PC-9 (cell line): Measurements from ENCODE around the gene FBXW10. TPM values are rescaled to one million over a fixed set of nuclear protein-coding genes. Genes with fewer than 3 reads are reported as not detected.
"Not testable (repeated sequence)": the region's sequence is repeated elsewhere in the genome, so short reads cannot be mapped to it uniquely, and the experiment has no call there.

Experiments
- BruUV-seq: library from RNA; stranded (reverse); fragments of 400-500 nt; replicated peaks from 2 replicates; lab custom pipeline; 2021; lab: Mats Ljungman, UMichigan
- CTCF ChIA-PET: fragments of 300-600 bp; sonication (Branson Sonifier 250); formaldehyde crosslinking; loops from one replicate; lab custom pipeline; 2022; ENCODE audit warnings: antibody characterized with exemption; lab: Charles Lee
- POLR2A ChIA-PET: fragments of 300-600 bp; sonication (Branson Sonifier 250); formaldehyde crosslinking; loops from one replicate; lab custom pipeline; 2022; ENCODE audit warnings: antibody characterized with exemption; ENCODE audit not compliant: unreplicated experiment; lab: Charles Lee
- DNase-seq, 2 experiments: peaks; one replicate each; pipeline versions ENCODE4 v3.0.0 to v3.0.0-alpha.2; 2015 to 2022; ENCODE audit warnings: mixed read lengths in 1 of 2
- H2AFZ ChIP-seq: fragments of 200-600 bp; sonication (generic); 2 replicates; pipeline ENCODE4 v1.8.1; 2017; ENCODE audit warnings: antibody characterized with exemption
- H3F3A ChIP-seq: fragments of 200-600 bp; sonication (generic); 2 replicates; pipeline ENCODE4 v1.8.1; 2017; ENCODE audit warnings: antibody characterized with exemption, mild to moderate bottlenecking, low read depth; ENCODE audit not compliant: insufficient read depth
- H3K27ac ChIP-seq: fragments of 200-600 bp; sonication (generic); 2 replicates; pipeline ENCODE4 v1.6.1; 2016; ENCODE audit warnings: mixed run types
- H3K27me3 ChIP-seq: fragments of 200-600 bp; sonication (generic); 2 replicates; pipeline ENCODE4 v1.6.1; 2016; ENCODE audit warnings: low read depth, mixed run types; ENCODE audit not compliant: insufficient read depth
- H3K36me3 ChIP-seq: fragments of 200-600 bp; sonication (generic); 2 replicates; pipeline ENCODE4 v1.6.1; 2016; ENCODE audit warnings: low read depth, mixed run types
- H3K4me1 ChIP-seq: fragments of 200-600 bp; sonication (generic); replicated peaks from 2 replicates; pipeline ENCODE4 v1.6.1; 2016; ENCODE audit warnings: mixed run types; ENCODE audit not compliant: insufficient read depth
- H3K4me2 ChIP-seq: fragments of 200-600 bp; sonication (generic); 2 replicates; pipeline ENCODE4 v1.6.1; 2017; ENCODE audit warnings: mixed run types
- H3K4me3 ChIP-seq: fragments of 200-600 bp; sonication (generic); 2 replicates; pipeline ENCODE4 v1.6.1; 2016; ENCODE audit warnings: mixed run types
- H3K79me2 ChIP-seq: fragments of 200-600 bp; sonication (generic); 2 replicates; pipeline ENCODE4 v1.6.1; 2017; ENCODE audit warnings: low read depth, mixed run types
- H3K9me2 ChIP-seq: fragments of 200-600 bp; sonication (generic); 2 replicates; pipeline ENCODE4 v1.8.1; 2017; ENCODE audit warnings: mild to moderate bottlenecking; ENCODE audit not compliant: insufficient read depth
- H3K9me3 ChIP-seq: fragments of 200-600 bp; sonication (generic); 2 replicates; pipeline ENCODE4 v1.8.1; 2016; ENCODE audit warnings: low read depth; ENCODE audit not compliant: insufficient read depth
- H4K20me1 ChIP-seq: fragments of 200-600 bp; sonication (generic); 2 replicates; pipeline ENCODE4 v1.8.1; 2017; ENCODE audit not compliant: insufficient read depth
- intact Hi-C: fragments of 100-400 bp; cut with micrococcal nuclease; formaldehyde crosslinking; loops from one replicate; pipeline ENCODE4 v1.10.0; 2022; ENCODE audit not compliant: unreplicated experiment
- total RNA-seq: library from RNA; stranded (reverse); gene quantifications from 2 replicates; pipeline ENCODE4 v1.2.3, GENCODE V29; 2021
- TF ChIP-seq, protein P1 (sequence below): fragments of 200-600 bp; sonication (generic); conservative IDR thresholded peaks from 2 replicates; pipeline ENCODE4 v1.6.1; 2017; ENCODE audit warnings: mixed run types, antibody characterized with exemption, mild to moderate bottlenecking, moderate library complexity

The FBXW10 gene
- total RNA-seq, 1 experiment from 2014 or later = 6.1 TPM

DNA sequence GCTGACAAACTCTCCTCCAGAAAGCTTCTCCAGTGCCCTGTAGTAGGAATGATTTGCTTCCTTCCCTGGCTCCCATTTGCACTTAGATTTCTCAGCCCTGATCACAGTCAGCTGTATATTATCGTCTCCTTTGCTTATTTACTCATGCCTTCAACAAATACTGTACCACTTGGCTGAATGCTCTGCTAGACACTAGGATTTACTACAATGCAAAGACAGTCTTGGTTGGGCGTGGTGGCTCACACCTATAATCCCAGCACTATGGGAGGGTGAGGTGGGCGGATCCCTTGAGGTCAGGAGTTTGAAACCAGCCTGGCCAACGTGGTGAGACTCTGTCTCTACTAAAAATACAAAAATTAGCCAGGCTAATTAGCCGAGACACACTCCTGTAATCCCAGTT is 43.0 kb downstream of the FBXW10 start:
- H3K4me3 ChIP-seq, BruUV-seq, H4K20me1 ChIP-seq, H3K9me2 ChIP-seq, CTCF ChIA-PET, DNase-seq, H3K27ac ChIP-seq, H2AFZ ChIP-seq, H3K4me2 ChIP-seq, H3F3A ChIP-seq, H3K9me3 ChIP-seq, intact Hi-C loops, H3K27me3 ChIP-seq: not testable (repeated sequence)
- H3K4me1 ChIP-seq = peaks cover 18% of the 10 kb centered on the region
- POLR2A ChIA-PET = interaction anchor here (0.6 kb wide), 1 partner anchor 10 kb away, joined by 5 read pairs; no protein-coding TSS in a partner anchor
- H3K79me2 ChIP-seq = peaks cover 60% of the 10 kb centered on the region
- peaks cover 24% of the 10 kb centered on the region for H3K36me3 ChIP-seq

DNA sequence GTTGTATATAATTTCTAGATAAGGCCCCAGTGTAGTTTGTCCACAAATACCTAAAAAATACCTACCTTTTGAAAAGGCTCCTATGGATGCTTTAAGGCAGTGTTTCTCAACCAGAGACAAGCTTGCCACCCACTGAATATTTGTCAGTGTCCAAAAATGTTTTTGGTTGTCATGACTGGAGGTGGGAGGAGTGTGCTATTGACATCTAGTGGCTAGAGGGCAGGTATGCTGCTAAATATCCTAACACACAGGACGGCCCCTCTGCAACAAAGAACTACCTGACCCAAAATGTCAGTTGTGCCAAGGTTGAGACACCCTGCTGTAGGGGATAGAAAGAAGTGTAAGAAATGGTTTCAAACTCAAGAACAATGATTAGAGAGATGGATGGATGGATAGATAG is 47.5 kb downstream of the FBXW10 start:
- H3K27me3 ChIP-seq, intact Hi-C loops, H3K4me2 ChIP-seq, H2AFZ ChIP-seq, POLR2A ChIA-PET, H3K9me3 ChIP-seq, H4K20me1 ChIP-seq, H3K4me3 ChIP-seq, H3K9me2 ChIP-seq, CTCF ChIA-PET, H3K27ac ChIP-seq, H3F3A ChIP-seq, H3K4me1 ChIP-seq, DNase-seq, BruUV-seq: not testable (repeated sequence)
- H3K79me2 ChIP-seq = peaks cover 36% of the 10 kb centered on the region
- TF ChIP-seq, protein P1, sequence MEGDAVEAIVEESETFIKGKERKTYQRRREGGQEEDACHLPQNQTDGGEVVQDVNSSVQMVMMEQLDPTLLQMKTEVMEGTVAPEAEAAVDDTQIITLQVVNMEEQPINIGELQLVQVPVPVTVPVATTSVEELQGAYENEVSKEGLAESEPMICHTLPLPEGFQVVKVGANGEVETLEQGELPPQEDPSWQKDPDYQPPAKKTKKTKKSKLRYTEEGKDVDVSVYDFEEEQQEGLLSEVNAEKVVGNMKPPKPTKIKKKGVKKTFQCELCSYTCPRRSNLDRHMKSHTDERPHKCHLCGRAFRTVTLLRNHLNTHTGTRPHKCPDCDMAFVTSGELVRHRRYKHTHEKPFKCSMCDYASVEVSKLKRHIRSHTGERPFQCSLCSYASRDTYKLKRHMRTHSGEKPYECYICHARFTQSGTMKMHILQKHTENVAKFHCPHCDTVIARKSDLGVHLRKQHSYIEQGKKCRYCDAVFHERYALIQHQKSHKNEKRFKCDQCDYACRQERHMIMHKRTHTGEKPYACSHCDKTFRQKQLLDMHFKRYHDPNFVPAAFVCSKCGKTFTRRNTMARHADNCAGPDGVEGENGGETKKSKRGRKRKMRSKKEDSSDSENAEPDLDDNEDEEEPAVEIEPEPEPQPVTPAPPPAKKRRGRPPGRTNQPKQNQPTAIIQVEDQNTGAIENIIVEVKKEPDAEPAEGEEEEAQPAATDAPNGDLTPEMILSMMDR = peak; percentile 38; the same call in 1 of the 2 replicates
- H3K36me3 ChIP-seq = peaks cover 22% of the 10 kb centered on the region

DNA sequence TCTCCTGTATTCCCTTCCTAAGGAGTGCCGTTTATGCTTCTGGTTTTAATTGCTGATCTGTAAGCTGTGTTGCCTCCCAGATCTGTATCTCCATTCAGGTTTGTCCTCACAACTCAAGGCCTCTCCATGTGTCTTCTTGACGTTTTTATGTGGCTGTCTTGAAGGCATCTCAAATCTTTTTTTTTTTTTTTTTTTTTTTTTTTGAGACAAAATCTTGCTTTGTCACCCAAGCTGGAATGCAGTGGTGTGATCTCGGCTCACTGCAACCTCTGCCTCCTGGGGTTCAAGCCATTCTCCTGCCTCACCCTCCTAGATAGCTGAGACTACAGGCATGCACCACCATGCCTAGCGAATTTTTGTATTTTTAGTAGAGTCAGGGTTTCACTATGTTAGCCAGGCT is 51.0 kb downstream of the FBXW10 start:
- H3K9me2 ChIP-seq, POLR2A ChIA-PET, CTCF ChIA-PET, H3K27ac ChIP-seq, H3K9me3 ChIP-seq, H3K4me2 ChIP-seq, H3F3A ChIP-seq, H2AFZ ChIP-seq, DNase-seq, H3K4me1 ChIP-seq, BruUV-seq, H4K20me1 ChIP-seq, H3K27me3 ChIP-seq, H3K4me3 ChIP-seq, intact Hi-C loops: not testable (repeated sequence)
- H3K36me3 ChIP-seq = peaks cover 32% of the 10 kb centered on the region
- H3K79me2 ChIP-seq = peaks cover 19% of the 10 kb centered on the region

DNA sequence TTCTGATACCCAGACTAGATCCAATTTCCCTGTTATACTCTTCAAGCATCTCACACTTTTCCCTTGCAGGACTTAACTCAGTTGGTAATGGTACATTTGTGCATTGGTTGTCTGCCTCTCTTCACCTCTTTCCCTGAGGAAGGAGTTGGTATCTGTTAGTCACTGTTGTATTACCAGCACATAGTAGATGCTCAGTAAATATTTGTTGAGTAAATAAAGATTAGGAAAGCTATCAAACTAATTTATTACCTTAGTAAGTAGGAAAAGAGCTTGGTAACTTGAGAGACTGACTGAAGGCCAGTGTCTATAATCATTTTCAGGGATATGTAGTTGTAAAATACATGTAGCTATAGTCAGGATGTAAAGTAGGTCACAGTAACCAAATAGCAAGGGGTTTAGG is 53.0 kb downstream of the FBXW10 start:
- intact Hi-C loops, H3K4me3 ChIP-seq, H3F3A ChIP-seq, DNase-seq, H3K27me3 ChIP-seq, H3K4me1 ChIP-seq, H3K9me2 ChIP-seq, CTCF ChIA-PET, H3K27ac ChIP-seq, H3K9me3 ChIP-seq, POLR2A ChIA-PET, H2AFZ ChIP-seq, BruUV-seq, H3K4me2 ChIP-seq: not testable (repeated sequence)
- H4K20me1 ChIP-seq = peaks cover 12% of the 10 kb centered on the region
- peaks cover 19% of the 10 kb centered on the region for H3K79me2 ChIP-seq
- peaks cover 37% of the 10 kb centered on the region for H3K36me3 ChIP-seq

DNA sequence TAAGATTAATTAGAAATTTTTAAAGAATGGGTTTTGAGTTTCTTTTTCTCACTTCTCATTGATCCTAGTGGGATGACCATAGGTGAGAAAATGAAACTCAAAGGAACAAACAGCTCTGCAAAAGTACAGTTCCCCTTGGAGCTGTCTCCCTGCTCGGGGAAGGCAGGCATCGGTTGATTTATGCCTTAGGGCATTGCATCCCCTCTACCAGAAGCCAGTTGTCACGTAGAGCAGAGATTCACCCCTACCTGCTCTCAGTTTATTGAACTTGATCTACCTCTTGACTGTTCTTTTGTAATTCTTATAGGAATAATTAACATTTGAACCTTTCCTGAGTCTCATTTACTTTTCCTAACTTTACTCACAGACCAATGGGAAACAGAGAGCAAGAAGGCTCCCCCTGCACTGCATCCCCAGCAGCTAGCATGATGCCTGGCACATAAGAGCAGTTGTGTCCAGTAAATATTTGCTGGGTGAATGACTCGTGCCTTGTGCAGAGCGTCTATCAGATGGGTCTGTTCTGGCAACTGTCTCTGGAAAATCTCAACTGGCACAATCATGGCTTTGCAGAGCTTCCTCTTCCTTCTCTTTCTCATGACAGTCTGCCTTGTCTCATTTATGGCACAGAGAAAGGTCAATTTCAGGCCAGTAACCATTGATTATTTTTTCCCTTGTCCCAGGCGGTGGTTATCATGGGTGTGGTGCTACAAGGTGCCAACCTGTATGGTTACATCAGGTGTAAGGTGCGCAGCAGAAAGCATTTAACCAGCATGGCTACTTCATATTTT is 59.8 kb downstream of the FBXW10 start:
- H3K9me3 ChIP-seq, BruUV-seq, H3K4me3 ChIP-seq, intact Hi-C loops, H3K4me2 ChIP-seq, H3K27ac ChIP-seq, POLR2A ChIA-PET, H3K27me3 ChIP-seq, H3F3A ChIP-seq, H3K9me2 ChIP-seq, DNase-seq, H2AFZ ChIP-seq, H4K20me1 ChIP-seq, H3K79me2 ChIP-seq, CTCF ChIA-PET, H3K4me1 ChIP-seq: not testable (repeated sequence)
- peaks cover 17% of the 10 kb centered on the region for H3K36me3 ChIP-seq

DNA sequence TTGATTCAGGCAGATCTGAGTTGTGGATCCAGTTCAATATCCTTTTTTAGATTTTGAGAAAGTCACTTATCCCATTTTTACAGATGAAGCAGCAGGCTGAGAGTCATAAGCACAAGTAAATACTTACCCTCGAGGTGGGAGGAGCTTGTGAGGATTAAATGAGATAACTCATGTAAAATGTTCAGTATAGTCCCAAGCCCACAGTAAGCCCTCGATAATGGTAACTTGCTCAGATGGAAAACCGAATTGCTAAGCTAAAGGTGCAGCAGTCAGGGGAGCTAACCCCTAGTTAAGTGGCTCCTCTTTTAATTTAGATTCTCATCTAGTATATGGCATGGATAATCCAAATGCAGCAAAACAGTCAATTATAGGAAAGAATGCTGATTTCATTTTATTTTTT is 72.1 kb downstream of the FBXW10 start:
- H4K20me1 ChIP-seq, BruUV-seq, H3K4me2 ChIP-seq, DNase-seq, POLR2A ChIA-PET, H3K4me1 ChIP-seq, intact Hi-C loops, H3K9me2 ChIP-seq, CTCF ChIA-PET, H2AFZ ChIP-seq, H3K4me3 ChIP-seq, H3K9me3 ChIP-seq, H3F3A ChIP-seq, H3K27me3 ChIP-seq, H3K27ac ChIP-seq, H3K36me3 ChIP-seq, H3K79me2 ChIP-seq: not testable (repeated sequence)
